Mesendoderm (in vitro differentiated cells): ENCODE results near the gene DNAJB4.

Experiments
- DNase-seq: peaks from one replicate; pipeline ENCODE4 v3.0.0; 2013
- H2AK5ac ChIP-seq: 2 replicates; pipeline ENCODE4 v1.6.1; 2013; ENCODE audit warnings: low read length, inconsistent platforms
- H2BK120ac ChIP-seq: 2 replicates; pipeline ENCODE4 v1.6.1; 2013; ENCODE audit warnings: low read depth, mild to moderate bottlenecking, low read length, moderate library complexity, mixed read lengths
- H2BK15ac ChIP-seq: replicated peaks from 2 replicates; pipeline ENCODE4 v1.6.1; 2013; ENCODE audit warnings: low read depth, mild to moderate bottlenecking, moderate library complexity
- H2BK5ac ChIP-seq: 2 replicates; pipeline ENCODE4 v1.6.1; 2013; ENCODE audit warnings: low read length, inconsistent platforms
- H3K18ac ChIP-seq: 2 replicates; pipeline ENCODE4 v1.6.1; 2013; ENCODE audit warnings: mild to moderate bottlenecking, low read length, mixed read lengths
- H3K23ac ChIP-seq: one replicate; pipeline ENCODE4 v1.6.1; 2013; ENCODE audit warnings: low read length
- H3K27ac ChIP-seq: 2 replicates; pipeline ENCODE4 v1.5.1; 2013; ENCODE audit warnings: low read depth, mild to moderate bottlenecking, inconsistent platforms, low read length, moderate library complexity
- H3K27me3 ChIP-seq: 2 replicates; pipeline ENCODE4 v1.6.1; 2013; ENCODE audit warnings: low read length, control low read depth, mild to moderate bottlenecking, inconsistent platforms; ENCODE audit not compliant: insufficient read depth, poor library complexity
- H3K36me3 ChIP-seq: 2 replicates; pipeline ENCODE4 v1.6.1; 2013; ENCODE audit warnings: low read length, inconsistent platforms; ENCODE audit not compliant: control insufficient read depth, insufficient read depth
- H3K4ac ChIP-seq: one replicate; pipeline ENCODE4 v1.6.1; 2013; ENCODE audit warnings: low read depth, mild to moderate bottlenecking, low read length, moderate library complexity
- H3K4me1 ChIP-seq: 2 replicates; pipeline ENCODE4 v1.6.1; 2013; ENCODE audit warnings: low read depth, low read length, inconsistent platforms; ENCODE audit not compliant: control insufficient read depth
- H3K4me2 ChIP-seq: 2 replicates; pipeline ENCODE4 v1.6.1; 2013; ENCODE audit warnings: low read length
- H3K4me3 ChIP-seq: 2 replicates; pipeline ENCODE4 v1.5.1; 2013; ENCODE audit warnings: mild to moderate bottlenecking, low read length
- H3K56ac ChIP-seq: one replicate; pipeline ENCODE4 v1.6.1; 2013; ENCODE audit warnings: low read length
- H3K79me1 ChIP-seq: 2 replicates; pipeline ENCODE4 v1.6.1; 2013; ENCODE audit warnings: low read length, inconsistent platforms
- H3K79me2 ChIP-seq: 2 replicates; pipeline ENCODE4 v1.6.1; 2013; ENCODE audit warnings: mild to moderate bottlenecking, low read length; ENCODE audit not compliant: control insufficient read depth, insufficient read depth
- H3K9ac ChIP-seq: 2 replicates; pipeline ENCODE4 v1.6.1; 2013; ENCODE audit warnings: low read length, inconsistent platforms
- H4K5ac ChIP-seq: one replicate; pipeline ENCODE4 v1.6.1; 2013; ENCODE audit warnings: low read length
- H4K8ac ChIP-seq: one replicate; pipeline ENCODE4 v1.6.1; 2013; ENCODE audit warnings: low read depth, mild to moderate bottlenecking, control low read depth, low read length, moderate library complexity
- WGBS: extraction: QIAGEN DNeasy Blood & Tissue Kit; methylation state at CpG from one replicate; pipeline ENCODE4 v1.1.7; 2013; ENCODE audit warnings: low lambda C conversion rate, missing lambda C conversion rate; ENCODE audit not compliant: insufficient coverage; ENCODE audit errors: extremely low coverage; 5-methylcytosine and 5-hydroxymethylcytosine counted together

The DNAJB4 gene

DNA sequence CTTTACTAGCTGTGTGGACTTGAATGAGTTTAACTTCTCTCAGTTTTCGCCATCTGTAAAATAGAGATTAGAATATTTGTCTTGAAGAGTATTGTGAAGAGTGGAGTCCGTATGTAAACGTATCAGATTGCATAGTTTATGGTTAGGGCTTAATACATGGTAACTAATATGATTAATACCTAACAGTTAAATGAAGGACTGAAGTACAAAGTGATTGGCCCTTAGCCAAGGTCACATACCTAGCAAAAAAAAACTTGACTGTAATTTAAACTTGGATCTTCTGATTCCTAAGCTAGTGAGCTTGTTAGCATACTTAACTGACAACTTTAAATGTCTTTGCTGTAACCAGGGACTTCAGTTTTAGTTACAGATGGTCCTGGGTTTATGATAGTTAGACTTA lies 42.9 kb downstream of the DNAJB4 start:
- no peak overlapping the region for H3K23ac ChIP-seq
- H3K4me2 ChIP-seq: no peak overlapping the region
- H3K79me1 ChIP-seq: no peaks in the 10 kb centered on the region
- no peak overlapping the region for H4K8ac ChIP-seq
- H3K27ac ChIP-seq: no peak overlapping the region
- H3K4me1 ChIP-seq: no peaks in the 10 kb centered on the region
- H3K4ac ChIP-seq: no peak overlapping the region
- no peaks in the 10 kb centered on the region for H3K79me2 ChIP-seq
- no peak overlapping the region for H2BK15ac ChIP-seq
- peaks cover 16% of the 10 kb centered on the region for H3K27me3 ChIP-seq
- H2AK5ac ChIP-seq: no peak overlapping the region
- H3K56ac ChIP-seq: no peak overlapping the region
- H4K5ac ChIP-seq: no peak overlapping the region
- H3K18ac ChIP-seq: no peak overlapping the region
- H2BK120ac ChIP-seq: no peak overlapping the region
- no peak overlapping the region for H3K4me3 ChIP-seq
- no peak overlapping the region for H2BK5ac ChIP-seq
- WGBS: no CpG with 5 or more reads among the region's 3 CpGs
- no peaks in the 10 kb centered on the region for H3K36me3 ChIP-seq
- H3K9ac ChIP-seq: no peak overlapping the region
- DNase-seq: no peak

GRCh38 chr1:78048446-78048845 lies 43.7 kb downstream of the DNAJB4 start:
- no CpG with 5 or more reads among the region's 3 CpGs for WGBS

GRCh38 chr1:78049396-78049795 lies 44.7 kb downstream of the DNAJB4 start:
- H3K4me2 ChIP-seq: no peak overlapping the region
- no peak overlapping the region for H3K9ac ChIP-seq
- H3K4me1 ChIP-seq: no peaks in the 10 kb centered on the region
- H4K8ac ChIP-seq: no peak overlapping the region
- H2BK120ac ChIP-seq: no peak overlapping the region
- H3K79me1 ChIP-seq: no peaks in the 10 kb centered on the region
- no peak overlapping the region for H2BK5ac ChIP-seq
- no peak for DNase-seq
- H3K23ac ChIP-seq: no peak overlapping the region
- H3K79me2 ChIP-seq: no peaks in the 10 kb centered on the region
- H3K4ac ChIP-seq: no peak overlapping the region
- H2BK15ac ChIP-seq: no peak overlapping the region
- no peak overlapping the region for H3K27ac ChIP-seq
- no peak overlapping the region for H3K56ac ChIP-seq
- H2AK5ac ChIP-seq: no peak overlapping the region
- no CpG with 5 or more reads among the region's 4 CpGs for WGBS
- H3K27me3 ChIP-seq: peaks cover 16% of the 10 kb centered on the region
- H3K36me3 ChIP-seq: no peaks in the 10 kb centered on the region
- no peak overlapping the region for H3K4me3 ChIP-seq
- no peak overlapping the region for H4K5ac ChIP-seq
- no peak overlapping the region for H3K18ac ChIP-seq

More at GRCh38 chr1:78048446-78048845, 43.7 kb downstream of the DNAJB4 start:
- Histone ChIP-seq H4K5ac (no peak overlapping the region), H3K4ac (no peak overlapping the region), H2BK5ac (no peak overlapping the region), H3K4me1 (no peaks in the 10 kb centered on the region), H3K36me3 (no peaks in the 10 kb centered on the region), H2BK120ac (no peak overlapping the region), H4K8ac (no peak overlapping the region), H3K9ac (no peak overlapping the region), H2AK5ac (no peak overlapping the region), H3K56ac (no peak overlapping the region), H3K27me3 (peaks cover 16% of the 10 kb centered on the region), H3K79me2 (no peaks in the 10 kb centered on the region), H3K27ac (no peak overlapping the region), H3K23ac (no peak overlapping the region), H3K79me1 (no peaks in the 10 kb centered on the region), H2BK15ac (no peak overlapping the region), H3K4me3 (no peak overlapping the region), H3K4me2 (no peak overlapping the region), H3K18ac (no peak overlapping the region)
- no peak for DNase-seq

- Histone ChIP-seq H3K27ac (no peak overlapping the region), H3K4me2 (no peak overlapping the region), H3K9ac (no peak overlapping the region), H4K5ac (no peak overlapping the region), H4K8ac (no peak overlapping the region), H3K27me3 (peaks cover 9% of the 10 kb centered on the region), H2AK5ac (no peak overlapping the region), H3K18ac (no peak overlapping the region), H3K4me3 (no peak overlapping the region), H3K4ac (no peak overlapping the region), H3K23ac (no peak overlapping the region), H2BK15ac (no peak overlapping the region), H3K56ac (no peak overlapping the region), H2BK5ac (no peak overlapping the region), H2BK120ac (no peak overlapping the region), H3K79me1 (no peaks in the 10 kb centered on the region), H3K36me3 (no peaks in the 10 kb centered on the region), H3K79me2 (no peaks in the 10 kb centered on the region), H3K4me1 (no peaks in the 10 kb centered on the region)
- no CpG with 5 or more reads among the region's 2 CpGs for WGBS
- DNase-seq: no peak
Observed at GRCh38 chr1:78051005-78051404, 46.3 kb downstream of the DNAJB4 start.

- Histone ChIP-seq H3K18ac (no peak overlapping the region), H3K36me3 (no peaks in the 10 kb centered on the region), H4K5ac (no peak overlapping the region), H3K56ac (no peak overlapping the region), H3K4me2 (no peak overlapping the region), H3K4me3 (no peak overlapping the region), H3K9ac (no peak overlapping the region), H2BK15ac (no peak overlapping the region), H2BK5ac (no peak overlapping the region), H3K4ac (no peak overlapping the region), H3K27ac (no peak overlapping the region), H2BK120ac (no peak overlapping the region), H2AK5ac (no peak overlapping the region), H4K8ac (no peak overlapping the region), H3K4me1 (no peaks in the 10 kb centered on the region), H3K79me2 (no peaks in the 10 kb centered on the region), H3K23ac (no peak overlapping the region), H3K79me1 (no peaks in the 10 kb centered on the region), H3K27me3 (no peaks in the 10 kb centered on the region)
- WGBS: 100% methylated on average over 1 of the region's 2 CpGs
- DNase-seq: no peak
Observed at GRCh38 chr1:78052685-78053405, 48.1 kb downstream of the DNAJB4 start.

- no CpG with 5 or more reads among the region's 2 CpGs for WGBS
Observed at GRCh38 chr1:78053498-78053897, 48.8 kb downstream of the DNAJB4 start.

More at GRCh38 chr1:78053498-78053897, 48.8 kb downstream of the DNAJB4 start:
- Histone ChIP-seq H3K27me3 (no peaks in the 10 kb centered on the region), H2BK15ac (no peak overlapping the region), H3K4ac (no peak overlapping the region), H2BK5ac (no peak overlapping the region), H3K4me2 (no peak overlapping the region), H3K79me1 (no peaks in the 10 kb centered on the region), H3K79me2 (no peaks in the 10 kb centered on the region), H3K27ac (no peak overlapping the region), H3K4me1 (no peaks in the 10 kb centered on the region), H3K23ac (no peak overlapping the region), H4K5ac (no peak overlapping the region), H2AK5ac (no peak overlapping the region), H3K4me3 (no peak overlapping the region), H3K18ac (no peak overlapping the region), H3K56ac (no peak overlapping the region), H2BK120ac (no peak overlapping the region), H3K36me3 (no peaks in the 10 kb centered on the region), H3K9ac (no peak overlapping the region), H4K8ac (no peak overlapping the region)
- DNase-seq: no peak
